T-cell (primary cell): ENCODE results near the gene SENP7. TPM values are rescaled to one million over a fixed set of nuclear protein-coding genes. Genes with fewer than 3 reads are reported as not detected.
A peak's percentile ranks its signal among the peaks of the same experiment; 100 is the strongest.
"Not testable (repeated sequence)": the region's sequence is repeated elsewhere in the genome, so short reads cannot be mapped to it uniquely, and the experiment has no call there.

Experiments
- ATAC-seq, 4 experiments: fragments of 200-7000 bp in 3 of 4; fragments of 150-1000 bp in 1 of 4; cut with Tn5 transposase; replicated peaks in 1 of 4; 1 replicate in 3 of 4; 2 replicates in 1 of 4; pipeline ENCODE4 v1.10.0; 2021; ENCODE audit warnings: moderate library complexity in 3 of 4, mild to moderate bottlenecking in 2 of 4, moderate number of reproducible peaks in 1 of 4
- CTCF ChIA-PET, 2 donors: fragments of 300-600 bp; sonication (Branson Sonifier 250); formaldehyde crosslinking; loops; one replicate each; lab custom pipeline; 2022; ENCODE audit warnings: antibody characterized with exemption in 2 of 2; lab: Charles Lee
- POLR2A ChIA-PET, 2 donors: fragments of 300-600 bp; sonication (Branson Sonifier 250); formaldehyde crosslinking; loops; one replicate each; lab custom pipeline; 2022; ENCODE audit warnings: antibody characterized with exemption in 2 of 2; lab: Charles Lee
- DNase-seq, 35 experiments: peaks; one replicate each; pipeline versions ENCODE4 v3.0.0 to v3.0.0-alpha.2; 2013 to 2023
- H3K27ac ChIP-seq: one replicate; pipeline ENCODE4 v1.5.1; 2013; ENCODE audit warnings: low read length
- H3K27me3 ChIP-seq, 2 experiments: replicated peaks in 1 of 2; 1 replicate in 1 of 2; 2 replicates in 1 of 2; pipeline versions ENCODE4 v1.6.1 to v1.7.0; 2013; ENCODE audit warnings: low read length in 1 of 2, mixed read lengths in 1 of 2; ENCODE audit not compliant: control insufficient read depth in 2 of 2, insufficient read depth in 2 of 2; ENCODE audit errors: extremely low read depth in 1 of 2
- H3K36me3 ChIP-seq, 2 donors: 1 replicate in 1 of 2; 2 replicates in 1 of 2; pipeline versions ENCODE4 v1.6.1 to v1.7.0; 2013; ENCODE audit warnings: low read length in 1 of 2; ENCODE audit not compliant: control insufficient read depth in 2 of 2, insufficient read depth in 1 of 2; ENCODE audit errors: extremely low read depth in 1 of 2
- H3K4me1 ChIP-seq, 2 experiments: 1 replicate in 1 of 2; 2 replicates in 1 of 2; pipeline versions ENCODE4 v1.6.1 to v1.7.0; 2013; ENCODE audit warnings: low read length in 2 of 2, mixed read lengths in 1 of 2; ENCODE audit not compliant: insufficient read depth in 2 of 2, control insufficient read depth in 1 of 2; ENCODE audit errors: extremely low read depth in 1 of 2
- H3K4me3 ChIP-seq, 2 donors: 1 replicate in 1 of 2; 2 replicates in 1 of 2; pipeline versions ENCODE4 v1.5.1 to v1.7.0; 2013; ENCODE audit warnings: mild to moderate bottlenecking in 2 of 2, low read length in 1 of 2, moderate library complexity in 1 of 2; ENCODE audit not compliant: control insufficient read depth in 1 of 2; ENCODE audit errors: extremely low read depth in 1 of 2
- H3K9me3 ChIP-seq: 2 replicates; pipeline ENCODE4 v1.7.0; 2013
- H3K27ac Mint-ChIP-seq, 2 donors: one replicate each; pipeline ENCODE4 v1.8.0; 2020 to 2021; ENCODE audit warnings: mild to moderate bottlenecking in 2 of 2, mixed read lengths in 2 of 2
- H3K27me3 Mint-ChIP-seq, 2 donors: one replicate each; pipeline ENCODE4 v1.8.0; 2021 to 2022; ENCODE audit warnings: mixed read lengths in 2 of 2
- H3K36me3 Mint-ChIP-seq: one replicate; pipeline ENCODE4 v1.8.0; 2021; ENCODE audit warnings: mixed read lengths
- H3K4me1 Mint-ChIP-seq, 3 donors: one replicate each; pipeline ENCODE4 v1.8.0; 2020 to 2022; ENCODE audit warnings: mixed read lengths in 3 of 3, mild to moderate bottlenecking in 1 of 3
- H3K4me3 Mint-ChIP-seq, 3 donors: one replicate each; pipeline ENCODE4 v1.8.0; 2020 to 2022; ENCODE audit warnings: mild to moderate bottlenecking in 3 of 3, mixed read lengths in 3 of 3, moderate library complexity in 3 of 3
- H3K9me3 Mint-ChIP-seq, 3 donors: one replicate each; pipeline ENCODE4 v1.8.0; 2020 to 2022; ENCODE audit warnings: mixed read lengths in 3 of 3
- WGBS: methylation state at CpG from one replicate; pipeline ENCODE4 v1.1.5; 2013; ENCODE audit warnings: missing lambda C conversion rate; ENCODE audit not compliant: insufficient coverage; 5-methylcytosine and 5-hydroxymethylcytosine counted together
- total RNA-seq, 35 experiments: library from RNA in 6 of 35; stranded (reverse) in 6 of 35; fragments of 120-200 nt in 1 of 35; gene quantifications; one replicate each; pipeline versions ENCODE4 v1.2.1 to v1.2.4 and lab custom pipeline; 2013 to 2026

Gene SENP7
- total RNA-seq, 5 donors from 2014 or later (not counting 1 experiment from before 2014, with no cell fraction given), result 45.8 to 55.9 (median 48.6) TPM

- Histone ChIP-seq H3K27me3 (no peaks in the 10 kb centered on the region), H3K27ac (no peak overlapping the region), H3K4me3 (no peak overlapping the region), H3K36me3 (peaks cover 6 to 19% of the 10 kb centered on the region in 2 donors), H3K9me3 (no peaks in the 10 kb centered on the region), H3K4me1 (peaks cover 5 to 7% of the 10 kb centered on the region in 2 experiments)
- ATAC-seq (no peak), DNase-seq (no peak)
- ChIA-PET POLR2A (no interaction called here), CTCF (no interaction called here)
- H3K27ac Mint-ChIP-seq, result no peak overlapping the region
- peaks cover 35 to 64% (median 63%) of the 10 kb centered on the region in 3 donors for H3K4me1 Mint-ChIP-seq
- H3K27me3 Mint-ChIP-seq, result no peaks in the 10 kb centered on the region
- H3K4me3 Mint-ChIP-seq, result no peak overlapping the region
- H3K36me3 Mint-ChIP-seq, result peaks cover 39% of the 10 kb centered on the region
- no peaks in the 10 kb centered on the region for H3K9me3 Mint-ChIP-seq
- no CpG with 5 or more reads among the region's 1 CpG for WGBS
Observed at GRCh38 chr3:101500208-101500607, 12.8 kb downstream of the SENP7 start.

GRCh38 chr3:101497803-101498202, 15.2 kb downstream of the SENP7 start:
- Mint-ChIP-seq H3K9me3 (peaks cover 0 to 4% (median 0%) of the 10 kb centered on the region in 3 donors), H3K36me3 (peaks cover 45% of the 10 kb centered on the region), H3K27me3 (no peaks in the 10 kb centered on the region), H3K4me1 (peaks cover 40 to 65% (median 64%) of the 10 kb centered on the region in 3 donors), H3K27ac (peak overlapping the region in 1 of 2 donors; percentile 66), H3K4me3 (no peak overlapping the region)
- CTCF ChIA-PET, result no interaction called here
- POLR2A ChIA-PET, result interaction anchor here in 1 of 2 donors (0.5 kb wide), 1 partner anchor 38 kb away, joined by 4 read pairs; no protein-coding TSS in a partner anchor
- DNase-seq, result no peak
- no CpG with 5 or more reads among the region's 2 CpGs for WGBS
- peaks cover 2% of the 10 kb centered on the region in 2 experiments for H3K4me1 ChIP-seq
- no peaks in the 10 kb centered on the region for H3K9me3 ChIP-seq
- peaks cover 0 to 20% of the 10 kb centered on the region in 2 donors for H3K36me3 ChIP-seq
- H3K27me3 ChIP-seq, result no peaks in the 10 kb centered on the region
- H3K27ac ChIP-seq, result no peak overlapping the region
- ATAC-seq, result no peak
- H3K4me3 ChIP-seq, result no peak overlapping the region

- Histone ChIP-seq H3K4me3 (no peak overlapping the region), H3K4me1 (peaks cover 0 to 2% of the 10 kb centered on the region in 2 experiments), H3K9me3 (no peaks in the 10 kb centered on the region), H3K36me3 (peaks cover 4 to 29% of the 10 kb centered on the region in 2 donors), H3K27me3 (no peaks in the 10 kb centered on the region), H3K27ac (no peak overlapping the region)
- Mint-ChIP-seq H3K4me3 (no peak overlapping the region), H3K4me1 (peaks cover 32 to 54% (median 53%) of the 10 kb centered on the region in 3 donors), H3K27ac (no peak overlapping the region), H3K27me3 (no peaks in the 10 kb centered on the region), H3K36me3 (peaks cover 43% of the 10 kb centered on the region), H3K9me3 (peaks cover 0 to 4% (median 0%) of the 10 kb centered on the region in 3 donors)
- ChIA-PET POLR2A (interaction anchor here in 1 of 2 donors (0.7 kb wide), 1 partner anchor 12 kb away, joined by 5 read pairs; no protein-coding TSS in a partner anchor), CTCF (no interaction called here)
- no CpG with 5 or more reads among the region's 4 CpGs for WGBS
- ATAC-seq (no peak), DNase-seq (no peak)
Observed at GRCh38 chr3:101495552-101495951, 17.5 kb downstream of the SENP7 start.

GRCh38 chr3:101484805-101485620, 28.0 kb downstream of the SENP7 start:
- 93% methylated on average over 3 of the region's 8 CpGs for WGBS
- ChIA-PET CTCF (no interaction called here), POLR2A (interaction anchor here in 1 of 2 donors (0.5 kb wide), 1 partner anchor 1669 kb away, joined by 9 read pairs; no protein-coding TSS in a partner anchor)
- H3K27ac Mint-ChIP-seq, result peak overlapping the region; percentile 56 to 81
- Histone ChIP-seq H3K27me3 (no peaks in the 10 kb centered on the region), H3K9me3 (no peaks in the 10 kb centered on the region), H3K4me3 (no peak overlapping the region), H3K27ac (no peak overlapping the region), H3K4me1 (peaks cover 2 to 6% of the 10 kb centered on the region in 2 experiments), H3K36me3 (peaks cover 20 to 42% of the 10 kb centered on the region in 2 donors)
- no peaks in the 10 kb centered on the region for H3K27me3 Mint-ChIP-seq
- peaks cover 70 to 80% (median 76%) of the 10 kb centered on the region in 3 donors for H3K4me1 Mint-ChIP-seq
- ATAC-seq, result no peak
- DNase-seq, result no peak
- no peak overlapping the region for H3K4me3 Mint-ChIP-seq
- peaks cover 0 to 5% (median 4%) of the 10 kb centered on the region in 3 donors for H3K9me3 Mint-ChIP-seq
- peaks cover 73% of the 10 kb centered on the region for H3K36me3 Mint-ChIP-seq

GRCh38 chr3:101478980-101479379, 34.0 kb downstream of the SENP7 start:
- Mint-ChIP-seq H3K4me1 (peaks cover 60 to 66% (median 65%) of the 10 kb centered on the region in 3 donors), H3K36me3 (peaks cover 82% of the 10 kb centered on the region), H3K27ac (peak overlapping the region; percentile 23 to 34), H3K4me3 (peak overlapping the region in 1 of 3 donors; percentile 36), H3K27me3 (no peaks in the 10 kb centered on the region), H3K9me3 (peaks cover 0 to 5% (median 4%) of the 10 kb centered on the region in 3 donors)
- no peak overlapping the region for H3K4me3 ChIP-seq
- ATAC-seq (no peak), DNase-seq (no peak)
- peaks cover 10 to 25% of the 10 kb centered on the region in 2 donors for H3K36me3 ChIP-seq
- H3K4me1 ChIP-seq, result peaks cover 3 to 11% of the 10 kb centered on the region in 2 experiments
- H3K27me3 ChIP-seq, result no peaks in the 10 kb centered on the region
- H3K9me3 ChIP-seq, result no peaks in the 10 kb centered on the region
- WGBS, result 58% methylated on average over 2 of the region's 3 CpGs
- CTCF ChIA-PET, result interaction anchor here (0.5 to 1.2 kb wide), 3 partner anchors 79 to 184 kb away, joined by 3 to 4 read pairs (median 3); no protein-coding TSS in a partner anchor
- no peak overlapping the region for H3K27ac ChIP-seq
- POLR2A ChIA-PET, result no interaction called here

GRCh38 chr3:101474841-101475552, 38.0 kb downstream of the SENP7 start:
- H3K4me1 ChIP-seq, result peaks cover 3 to 11% of the 10 kb centered on the region in 2 experiments
- H3K4me3 Mint-ChIP-seq, H3K27me3 Mint-ChIP-seq, ATAC-seq, H3K4me3 ChIP-seq, DNase-seq, POLR2A ChIA-PET, H3K9me3 Mint-ChIP-seq, H3K9me3 ChIP-seq, H3K27ac ChIP-seq, H3K27me3 ChIP-seq: not testable (repeated sequence)
- H3K36me3 ChIP-seq, result peaks cover 0 to 14% of the 10 kb centered on the region in 2 donors
- peaks cover 61 to 68% (median 65%) of the 10 kb centered on the region in 3 donors for H3K4me1 Mint-ChIP-seq
- H3K27ac Mint-ChIP-seq, result peak overlapping the region in 1 of 2 donors; percentile 12
- CTCF ChIA-PET, result interaction anchor here in 1 of 2 donors (1.6 kb wide), 1 partner anchor 93 kb away, joined by 3 read pairs; no protein-coding TSS in a partner anchor
- WGBS, result no CpG with 5 or more reads among the region's 2 CpGs
- peaks cover 80% of the 10 kb centered on the region for H3K36me3 Mint-ChIP-seq
